ENCODE data around the gene EPB41L4A. TPM values are rescaled to one million over a fixed set of nuclear protein-coding genes. Genes with fewer than 3 reads are reported as not detected.

The EPB41L4A gene
- total and polyA plus RNA-seq, 2 donors (not counting 3 experiments of a cell fraction or from before 2014, with no cell fraction given), result 6.0 to 17.9 TPM

DNA sequence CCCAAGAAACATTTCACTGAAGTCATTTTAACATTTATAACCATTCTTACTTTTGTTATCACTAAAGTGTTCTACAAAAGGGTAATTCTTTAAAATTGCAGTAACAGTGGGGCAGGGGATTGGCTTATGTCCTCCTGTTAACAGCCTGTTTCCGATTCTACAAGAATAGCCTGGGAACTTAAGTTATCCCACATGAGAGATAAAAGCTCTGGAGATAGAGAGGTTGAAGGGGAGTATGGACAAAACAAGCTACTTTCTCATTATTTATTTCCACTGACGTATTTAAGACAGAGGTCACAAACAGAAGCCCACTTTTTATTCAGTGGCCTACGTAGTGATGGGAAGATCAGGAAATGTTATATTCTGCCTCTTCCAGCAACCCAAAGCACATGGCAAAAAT, 98.7 kb downstream of the EPB41L4A start:
- H2AFZ ChIP-seq (ENCODE audit: low read depth, low read length), result no peak overlapping the region
- intact Hi-C loops (cut with micrococcal nuclease), result no loop called here
- no peak for DNase-seq (ENCODE audit: low read depth, low spot score)
- POLR2A ChIA-PET, result no interaction called here
- no peaks in the 10 kb centered on the region for H3K79me2 ChIP-seq (ENCODE audit: control insufficient read depth, insufficient read depth, low read length)
- H3K4me3 ChIP-seq (replicated peaks in 1 of 3; ENCODE audit: insufficient read depth in 1 of 3, low read depth in 1 of 3, low read length in 3 of 3), result no peak overlapping the region
- CTCF ChIA-PET, result interaction anchor here (1.3 kb wide), 1 partner anchor 100 kb away, joined by 7 read pairs; no protein-coding TSS in a partner anchor
- no peak overlapping the region for H3K27ac ChIP-seq (ENCODE audit: insufficient read depth, low read depth, low read length)
- BruUV-seq (replicated peaks), result no TSS peak
- FAIRE-seq, result no peak
- no peak for TF ChIP-seq POLR2AphosphoS5 (IDR thresholded peaks at IDR 0.05; ENCODE audit: insufficient read depth, low read depth, low read length)
- no peak for TF ChIP-seq GATA2 (IDR thresholded peaks at IDR 0.05; ENCODE audit: insufficient read depth, insufficient read length, low read depth, low read length)
- no peak for TF ChIP-seq FOS (IDR thresholded peaks at IDR 0.05; ENCODE audit: borderline replicate concordance, insufficient read depth, low read length)
- TF ChIP-seq MYC (IDR thresholded peaks at IDR 0.05; ENCODE audit: low read depth, low read length), result no peak
- no peak for TF ChIP-seq POLR2A (IDR thresholded peaks at IDR 0.05; ENCODE audit: low read depth, low read length)
- TF ChIP-seq MAX (IDR thresholded peaks at IDR 0.05; ENCODE audit: insufficient read depth, insufficient read length), result no peak
- TF ChIP-seq, protein P1, sequence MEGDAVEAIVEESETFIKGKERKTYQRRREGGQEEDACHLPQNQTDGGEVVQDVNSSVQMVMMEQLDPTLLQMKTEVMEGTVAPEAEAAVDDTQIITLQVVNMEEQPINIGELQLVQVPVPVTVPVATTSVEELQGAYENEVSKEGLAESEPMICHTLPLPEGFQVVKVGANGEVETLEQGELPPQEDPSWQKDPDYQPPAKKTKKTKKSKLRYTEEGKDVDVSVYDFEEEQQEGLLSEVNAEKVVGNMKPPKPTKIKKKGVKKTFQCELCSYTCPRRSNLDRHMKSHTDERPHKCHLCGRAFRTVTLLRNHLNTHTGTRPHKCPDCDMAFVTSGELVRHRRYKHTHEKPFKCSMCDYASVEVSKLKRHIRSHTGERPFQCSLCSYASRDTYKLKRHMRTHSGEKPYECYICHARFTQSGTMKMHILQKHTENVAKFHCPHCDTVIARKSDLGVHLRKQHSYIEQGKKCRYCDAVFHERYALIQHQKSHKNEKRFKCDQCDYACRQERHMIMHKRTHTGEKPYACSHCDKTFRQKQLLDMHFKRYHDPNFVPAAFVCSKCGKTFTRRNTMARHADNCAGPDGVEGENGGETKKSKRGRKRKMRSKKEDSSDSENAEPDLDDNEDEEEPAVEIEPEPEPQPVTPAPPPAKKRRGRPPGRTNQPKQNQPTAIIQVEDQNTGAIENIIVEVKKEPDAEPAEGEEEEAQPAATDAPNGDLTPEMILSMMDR (IDR thresholded peaks at IDR 0.05; ENCODE audit: extremely low read depth in 1 of 2, insufficient read depth in 1 of 2, low read depth in 1 of 2, low read length in 2 of 2), result no peak
- H3K4me2 ChIP-seq (ENCODE audit: insufficient read depth, low read length), result no peak overlapping the region
- dilution Hi-C loops (cut with MboI; ENCODE audit: extremely low pct_ligation_motif_present, low sequenced_read_pairs), result no loop called here
- H3K9me3 ChIP-seq (replicated peaks; ENCODE audit: control insufficient read depth, insufficient read depth, low read length), result no peaks in the 10 kb centered on the region
- peaks cover 2% of the 10 kb centered on the region for H4K20me1 ChIP-seq (replicated peaks; ENCODE audit: control insufficient read depth, extremely low read depth, insufficient read depth, low read length)
- H3K27me3 ChIP-seq (ENCODE audit: control insufficient read depth in 2 of 2, insufficient read depth in 2 of 2, low read length in 2 of 2), result no peaks in the 10 kb centered on the region
- no peak overlapping the region for H3K9ac ChIP-seq (replicated peaks; ENCODE audit: extremely low read depth, insufficient read depth, low read length)
- H3K9me1 ChIP-seq (replicated peaks; ENCODE audit: control insufficient read depth, extremely low read depth, insufficient read depth, low read length), result no peaks in the 10 kb centered on the region
- H3K36me3 ChIP-seq (ENCODE audit: control insufficient read depth in 2 of 2, extremely low read depth in 1 of 2, insufficient read depth in 2 of 2, low read length in 2 of 2), result no peaks in the 10 kb centered on the region
- H3K4me1 ChIP-seq (ENCODE audit: control insufficient read depth, extremely low read depth, insufficient read depth, low read length), result no peaks in the 10 kb centered on the region
